ENCODE data around the gene ETV5. TPM values are rescaled to one million over a fixed set of nuclear protein-coding genes. Genes with fewer than 3 reads are reported as not detected.

ETV5 gene
- polyA plus RNA-seq, 1 donor from 2014 or later, result 0.30 TPM

- TF ChIP-seq TAF1 (IDR thresholded peaks at IDR 0.05; ENCODE audit: low read depth), result no peak
- Histone ChIP-seq H3K79me2 (replicated peaks; ENCODE audit: insufficient read depth, low read length) (no peaks in the 10 kb centered on the region), H3K27me3 (ENCODE audit: insufficient read depth, low read depth, low read length) (peaks cover 39% of the 10 kb centered on the region), H4K20me1 (ENCODE audit: insufficient read depth) (no peaks in the 10 kb centered on the region), H3K9me2 (ENCODE audit: insufficient read depth, low read length) (no peaks in the 10 kb centered on the region), H2AFZ (ENCODE audit: low read depth, low read length) (no peak overlapping the region), H3F3A (ENCODE audit: insufficient read depth, low read length, poor library complexity, severe bottlenecking) (no peaks in the 10 kb centered on the region), H3K9me3 (ENCODE audit: low read length) (no peaks in the 10 kb centered on the region), H3K4me3 (ENCODE audit: low read length) (no peak overlapping the region), H3K36me3 (ENCODE audit: insufficient read depth, low read length) (no peaks in the 10 kb centered on the region), H3K4me2 (ENCODE audit: low read length) (no peak overlapping the region), H3K27ac (ENCODE audit: low read length) (no peak overlapping the region), H3K9ac (ENCODE audit: low read length) (no peak overlapping the region)
Measured at GRCh38 chr3:186102687-186103086, 6.2 kb downstream of the ETV5 start.

GRCh38 chr3:186100398-186100797 lies 8.5 kb downstream of the ETV5 start:
- H3K4me2 ChIP-seq (ENCODE audit: low read length), result no peak overlapping the region
- H2AFZ ChIP-seq (ENCODE audit: low read depth, low read length), result no peak overlapping the region
- H3F3A ChIP-seq (ENCODE audit: insufficient read depth, low read length, poor library complexity, severe bottlenecking), result no peaks in the 10 kb centered on the region
- no peak overlapping the region for H3K27ac ChIP-seq (ENCODE audit: low read length)
- H3K36me3 ChIP-seq (ENCODE audit: insufficient read depth, low read length), result no peaks in the 10 kb centered on the region
- no peak overlapping the region for H3K4me3 ChIP-seq (ENCODE audit: low read length)
- H3K9ac ChIP-seq (ENCODE audit: low read length), result no peak overlapping the region
- no peaks in the 10 kb centered on the region for H3K9me2 ChIP-seq (ENCODE audit: insufficient read depth, low read length)
- TF ChIP-seq EP300 (conservative IDR thresholded peaks at IDR 0.05; ENCODE audit: poor library complexity, severe bottlenecking) (no peak), MXI1 (conservative IDR thresholded peaks at IDR 0.05; ENCODE audit: poor library complexity, severe bottlenecking) (no peak), RAD21 (conservative IDR thresholded peaks at IDR 0.05) (no peak), POLR2AphosphoS5 (IDR thresholded peaks at IDR 0.05) (no peak), CTCF (IDR thresholded peaks at IDR 0.05; ENCODE audit: poor library complexity, severe bottlenecking) (no peak), SMC3 (conservative IDR thresholded peaks at IDR 0.05; ENCODE audit: poor library complexity) (no peak), EZH2 (IDR thresholded peaks at IDR 0.05; ENCODE audit: borderline replicate concordance, insufficient read depth, low read length, poor library complexity, severe bottlenecking) (no peak), TAF1 (IDR thresholded peaks at IDR 0.05; ENCODE audit: low read depth) (no peak)
- TF ChIP-seq, protein P1, sequence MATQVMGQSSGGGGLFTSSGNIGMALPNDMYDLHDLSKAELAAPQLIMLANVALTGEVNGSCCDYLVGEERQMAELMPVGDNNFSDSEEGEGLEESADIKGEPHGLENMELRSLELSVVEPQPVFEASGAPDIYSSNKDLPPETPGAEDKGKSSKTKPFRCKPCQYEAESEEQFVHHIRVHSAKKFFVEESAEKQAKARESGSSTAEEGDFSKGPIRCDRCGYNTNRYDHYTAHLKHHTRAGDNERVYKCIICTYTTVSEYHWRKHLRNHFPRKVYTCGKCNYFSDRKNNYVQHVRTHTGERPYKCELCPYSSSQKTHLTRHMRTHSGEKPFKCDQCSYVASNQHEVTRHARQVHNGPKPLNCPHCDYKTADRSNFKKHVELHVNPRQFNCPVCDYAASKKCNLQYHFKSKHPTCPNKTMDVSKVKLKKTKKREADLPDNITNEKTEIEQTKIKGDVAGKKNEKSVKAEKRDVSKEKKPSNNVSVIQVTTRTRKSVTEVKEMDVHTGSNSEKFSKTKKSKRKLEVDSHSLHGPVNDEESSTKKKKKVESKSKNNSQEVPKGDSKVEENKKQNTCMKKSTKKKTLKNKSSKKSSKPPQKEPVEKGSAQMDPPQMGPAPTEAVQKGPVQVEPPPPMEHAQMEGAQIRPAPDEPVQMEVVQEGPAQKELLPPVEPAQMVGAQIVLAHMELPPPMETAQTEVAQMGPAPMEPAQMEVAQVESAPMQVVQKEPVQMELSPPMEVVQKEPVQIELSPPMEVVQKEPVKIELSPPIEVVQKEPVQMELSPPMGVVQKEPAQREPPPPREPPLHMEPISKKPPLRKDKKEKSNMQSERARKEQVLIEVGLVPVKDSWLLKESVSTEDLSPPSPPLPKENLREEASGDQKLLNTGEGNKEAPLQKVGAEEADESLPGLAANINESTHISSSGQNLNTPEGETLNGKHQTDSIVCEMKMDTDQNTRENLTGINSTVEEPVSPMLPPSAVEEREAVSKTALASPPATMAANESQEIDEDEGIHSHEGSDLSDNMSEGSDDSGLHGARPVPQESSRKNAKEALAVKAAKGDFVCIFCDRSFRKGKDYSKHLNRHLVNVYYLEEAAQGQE (IDR thresholded peaks at IDR 0.05; ENCODE audit: borderline replicate concordance), result no peak
- H3K9me3 ChIP-seq (ENCODE audit: low read length), result no peaks in the 10 kb centered on the region
- H4K20me1 ChIP-seq (ENCODE audit: insufficient read depth), result no peaks in the 10 kb centered on the region
- H3K79me2 ChIP-seq (replicated peaks; ENCODE audit: insufficient read depth, low read length), result no peaks in the 10 kb centered on the region
- H3K27me3 ChIP-seq (ENCODE audit: insufficient read depth, low read depth, low read length), result peaks cover 20% of the 10 kb centered on the region

DNA sequence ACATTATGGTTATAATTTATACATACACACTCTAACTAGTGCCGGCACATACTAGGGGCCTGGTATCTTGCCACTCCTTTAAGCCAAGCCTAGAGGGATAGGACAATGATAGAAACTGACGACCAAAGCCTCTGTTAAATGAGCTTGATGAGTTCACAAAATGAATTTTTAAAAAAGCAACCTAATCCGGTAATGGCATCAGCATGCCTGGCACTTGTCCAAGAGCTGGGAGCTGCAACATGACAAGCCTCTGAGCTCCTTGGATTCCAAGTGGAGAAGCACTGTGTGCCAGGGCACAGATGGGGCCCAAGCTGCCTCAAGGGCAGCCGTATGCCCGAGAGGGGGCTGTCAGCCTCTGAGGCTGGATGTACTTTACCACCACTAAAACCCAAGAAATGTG lies 9.7 kb downstream of the ETV5 start:
- Histone ChIP-seq H3K9me2 (ENCODE audit: insufficient read depth, low read length) (no peaks in the 10 kb centered on the region), H3K36me3 (ENCODE audit: insufficient read depth, low read length) (no peaks in the 10 kb centered on the region), H3K27me3 (ENCODE audit: insufficient read depth, low read depth, low read length) (peaks cover 16% of the 10 kb centered on the region), H4K20me1 (ENCODE audit: insufficient read depth) (no peaks in the 10 kb centered on the region), H3K27ac (ENCODE audit: low read length) (no peak overlapping the region), H2AFZ (ENCODE audit: low read depth, low read length) (no peak overlapping the region), H3K79me2 (replicated peaks; ENCODE audit: insufficient read depth, low read length) (no peaks in the 10 kb centered on the region), H3K4me2 (ENCODE audit: low read length) (no peak overlapping the region), H3K4me3 (ENCODE audit: low read length) (no peak overlapping the region), H3K9me3 (ENCODE audit: low read length) (no peaks in the 10 kb centered on the region), H3K9ac (ENCODE audit: low read length) (no peak overlapping the region), H3F3A (ENCODE audit: insufficient read depth, low read length, poor library complexity, severe bottlenecking) (no peaks in the 10 kb centered on the region)
- TF ChIP-seq MXI1 (conservative IDR thresholded peaks at IDR 0.05; ENCODE audit: poor library complexity, severe bottlenecking), result no peak
- TF ChIP-seq RAD21 (conservative IDR thresholded peaks at IDR 0.05), result no peak
- TF ChIP-seq TAF1 (IDR thresholded peaks at IDR 0.05; ENCODE audit: low read depth), result no peak
- TF ChIP-seq POLR2AphosphoS5 (IDR thresholded peaks at IDR 0.05), result no peak
- no peak for TF ChIP-seq SMC3 (conservative IDR thresholded peaks at IDR 0.05; ENCODE audit: poor library complexity)
- TF ChIP-seq EP300 (conservative IDR thresholded peaks at IDR 0.05; ENCODE audit: poor library complexity, severe bottlenecking), result no peak
- TF ChIP-seq CTCF (IDR thresholded peaks at IDR 0.05; ENCODE audit: poor library complexity, severe bottlenecking), result no peak
- TF ChIP-seq, protein P1 (IDR thresholded peaks at IDR 0.05; ENCODE audit: borderline replicate concordance), result no peak
- TF ChIP-seq EZH2 (IDR thresholded peaks at IDR 0.05; ENCODE audit: borderline replicate concordance, insufficient read depth, low read length, poor library complexity, severe bottlenecking), result no peak
